ENCODE results near the gene SLC25A12. TPM values are rescaled to one million over a fixed set of nuclear protein-coding genes. Genes with fewer than 3 reads are reported as not detected.

The SLC25A12 gene
- total RNA-seq, 1 donor from 2014 or later, result 9.7 TPM

- Mint-ChIP-seq H3K27ac (ENCODE audit: unreplicated experiment) (no peak overlapping the region), H3K4me3 (ENCODE audit: unreplicated experiment) (no peak overlapping the region), H3K9me3 (ENCODE audit: unreplicated experiment) (no peaks in the 10 kb centered on the region), H3K4me1 (ENCODE audit: unreplicated experiment) (peaks cover 6% of the 10 kb centered on the region), H3K27me3 (ENCODE audit: unreplicated experiment) (no peaks in the 10 kb centered on the region), H3K36me3 (ENCODE audit: low read depth, unreplicated experiment) (no peaks in the 10 kb centered on the region)
- no peak for DNase-seq (ENCODE audit: low spot score)
- no peak for TF ChIP-seq CTCF (IDR thresholded peaks at IDR 0.05; ENCODE audit: unreplicated experiment)
These were observed 4.2 kb downstream of the SLC25A12 start for GRCh38 chr2:171889808-171890207.

DNA sequence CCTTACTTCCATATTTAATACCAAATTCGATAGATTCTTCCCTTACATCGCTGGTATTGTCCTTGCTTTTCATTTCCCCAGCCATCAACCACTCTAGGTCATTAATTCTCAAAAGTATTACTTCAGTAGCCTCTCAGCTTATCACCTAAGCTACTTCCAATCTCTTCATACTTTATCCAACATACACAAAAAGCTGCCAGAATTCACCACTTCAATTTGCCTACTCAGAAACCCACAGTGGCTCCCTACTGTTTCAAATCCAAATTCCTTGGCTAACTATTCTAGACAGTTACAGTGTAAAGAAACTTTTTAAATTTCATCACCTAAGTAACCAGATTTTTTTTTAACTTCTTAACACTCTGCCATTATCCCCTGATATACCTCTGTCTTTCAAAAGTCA lies 4.7 kb downstream of the SLC25A12 start:
- Mint-ChIP-seq H3K9me3 (ENCODE audit: unreplicated experiment) (no peaks in the 10 kb centered on the region), H3K27ac (ENCODE audit: unreplicated experiment) (no peak overlapping the region), H3K36me3 (ENCODE audit: low read depth, unreplicated experiment) (no peaks in the 10 kb centered on the region), H3K4me3 (ENCODE audit: unreplicated experiment) (no peak overlapping the region), H3K27me3 (ENCODE audit: unreplicated experiment) (no peaks in the 10 kb centered on the region), H3K4me1 (ENCODE audit: unreplicated experiment) (peaks cover 6% of the 10 kb centered on the region)
- TF ChIP-seq CTCF (IDR thresholded peaks at IDR 0.05; ENCODE audit: unreplicated experiment), result no peak
- DNase-seq (ENCODE audit: low spot score), result no peak

- Mint-ChIP-seq H3K4me3 (ENCODE audit: unreplicated experiment) (no peak overlapping the region), H3K27ac (ENCODE audit: unreplicated experiment) (no peak overlapping the region), H3K9me3 (ENCODE audit: unreplicated experiment) (no peaks in the 10 kb centered on the region), H3K36me3 (ENCODE audit: low read depth, unreplicated experiment) (no peaks in the 10 kb centered on the region), H3K4me1 (ENCODE audit: unreplicated experiment) (no peaks in the 10 kb centered on the region), H3K27me3 (ENCODE audit: unreplicated experiment) (no peaks in the 10 kb centered on the region)
- no peak for TF ChIP-seq CTCF (IDR thresholded peaks at IDR 0.05; ENCODE audit: unreplicated experiment)
- no peak for DNase-seq (ENCODE audit: low spot score)
These were observed 10.7 kb downstream of the SLC25A12 start for GRCh38 chr2:171883275-171883893.

- no peak overlapping the region for H3K4me3 Mint-ChIP-seq (ENCODE audit: unreplicated experiment)
- no peaks in the 10 kb centered on the region for H3K27me3 Mint-ChIP-seq (ENCODE audit: unreplicated experiment)
These were observed 11.8 kb downstream of the SLC25A12 start for GRCh38 chr2:171882089-171882769.

More at GRCh38 chr2:171882089-171882769, 11.8 kb downstream of the SLC25A12 start:
- Mint-ChIP-seq H3K4me1 (ENCODE audit: unreplicated experiment) (no peaks in the 10 kb centered on the region), H3K27ac (ENCODE audit: unreplicated experiment) (no peak overlapping the region), H3K9me3 (ENCODE audit: unreplicated experiment) (no peaks in the 10 kb centered on the region), H3K36me3 (ENCODE audit: low read depth, unreplicated experiment) (no peaks in the 10 kb centered on the region)
- DNase-seq (ENCODE audit: low spot score), result no peak
- TF ChIP-seq CTCF (IDR thresholded peaks at IDR 0.05; ENCODE audit: unreplicated experiment), result no peak
